Ureter (tissue), 1 donor: ENCODE data around the gene DOCK10. TPM values are rescaled to one million over a fixed set of nuclear protein-coding genes. Genes with fewer than 3 reads are reported as not detected.

ENCODE experiments used
- DNase-seq: peaks from one replicate; pipeline ENCODE4 v3.0.0-alpha.2; 2020; ENCODE audit warnings: low spot score
- total RNA-seq: library from RNA; stranded (reverse); gene quantifications from one replicate; pipeline ENCODE4 v1.2.4, GENCODE V29; 2023
- donor health status: DM: yes; HTN: yes; CAD: no.

DOCK10 gene
- total RNA-seq, 1 donor from 2014 or later = 9.6 TPM

- no peak for DNase-seq
These were observed 939 bp downstream of the DOCK10 start for GRCh38 chr2:225041207-225041850.

GRCh38 chr2:225040856-225041206 is 1.4 kb downstream of the DOCK10 start:
- DNase-seq = no peak

GRCh38 chr2:225040142-225040541 is 2.1 kb downstream of the DOCK10 start:
- no peak for DNase-seq

- no peak for DNase-seq
These were observed 4.1 kb downstream of the DOCK10 start for GRCh38 chr2:225038231-225038523.

- no peak for DNase-seq
These were observed 4.6 kb downstream of the DOCK10 start for GRCh38 chr2:225037415-225038230.

GRCh38 chr2:225036431-225036830 is 5.8 kb downstream of the DOCK10 start:
- no peak for DNase-seq

GRCh38 chr2:225033440-225034318 is 8.6 kb downstream of the DOCK10 start:
- no peak for DNase-seq

GRCh38 chr2:225032246-225032645 is 10.0 kb downstream of the DOCK10 start:
- no peak for DNase-seq

GRCh38 chr2:225031599-225031998 is 10.7 kb downstream of the DOCK10 start:
- DNase-seq = no peak

GRCh38 chr2:225030893-225031292 is 11.4 kb downstream of the DOCK10 start:
- DNase-seq = no peak

GRCh38 chr2:225030203-225030602 is 12.1 kb downstream of the DOCK10 start:
- DNase-seq = no peak

GRCh38 chr2:225028572-225028971 is 13.7 kb downstream of the DOCK10 start:
- DNase-seq = no peak

GRCh38 chr2:225027061-225027762 is 15.1 kb downstream of the DOCK10 start:
- no peak for DNase-seq

GRCh38 chr2:225025917-225026571 is 16.2 kb downstream of the DOCK10 start:
- no peak for DNase-seq

GRCh38 chr2:225022188-225022587 is 20.1 kb downstream of the DOCK10 start:
- DNase-seq = no peak

GRCh38 chr2:225020168-225020849 is 22.0 kb downstream of the DOCK10 start:
- no peak for DNase-seq

GRCh38 chr2:225019105-225019504 is 23.2 kb downstream of the DOCK10 start:
- DNase-seq = no peak

GRCh38 chr2:225017713-225018112 is 24.6 kb downstream of the DOCK10 start:
- no peak for DNase-seq

- no peak for DNase-seq
These were observed 25.1 kb downstream of the DOCK10 start for GRCh38 chr2:225017098-225017685.
